Hepatocyte (in vitro differentiated cells): ENCODE results near the gene TTC31.

Source experiments
- EZH2 ChIP-seq: fragments of 200-600 bp; sonication (generic); IDR thresholded peaks from 2 replicates; pipeline ENCODE4 v1.6.1; 2016; ENCODE audit warnings: antibody characterized with exemption, mild to moderate bottlenecking, borderline replicate concordance
- EZH2phosphoT487 ChIP-seq: fragments of 200-600 bp; sonication (generic); IDR thresholded peaks from one replicate; pipeline ENCODE4 v1.6.1; 2018; ENCODE audit warnings: antibody characterized with exemption, mild to moderate bottlenecking, low read depth, moderate library complexity; ENCODE audit not compliant: unreplicated experiment, severe bottlenecking

- TF ChIP-seq EZH2 (no peak), EZH2phosphoT487 (no peak)
Measured at GRCh38 chr2:74436111-74436805, 46.6 kb upstream of the TTC31 start.
